GM12801 (cell line): ENCODE data around the gene ZMPSTE24.

Source experiments
- CTCF ChIP-seq: IDR thresholded peaks from one replicate; pipeline ENCODE4 v1.5.1; 2011; ENCODE audit warnings: control low read depth; ENCODE audit not compliant: insufficient read length; ENCODE audit errors: extremely low read depth

The ZMPSTE24 gene

GRCh38 chr1:40332695-40333094, 74.7 kb downstream of the ZMPSTE24 start:
- TF ChIP-seq CTCF: no peak

GRCh38 chr1:40337443-40337842, 79.4 kb downstream of the ZMPSTE24 start:
- TF ChIP-seq CTCF: no peak

DNA sequence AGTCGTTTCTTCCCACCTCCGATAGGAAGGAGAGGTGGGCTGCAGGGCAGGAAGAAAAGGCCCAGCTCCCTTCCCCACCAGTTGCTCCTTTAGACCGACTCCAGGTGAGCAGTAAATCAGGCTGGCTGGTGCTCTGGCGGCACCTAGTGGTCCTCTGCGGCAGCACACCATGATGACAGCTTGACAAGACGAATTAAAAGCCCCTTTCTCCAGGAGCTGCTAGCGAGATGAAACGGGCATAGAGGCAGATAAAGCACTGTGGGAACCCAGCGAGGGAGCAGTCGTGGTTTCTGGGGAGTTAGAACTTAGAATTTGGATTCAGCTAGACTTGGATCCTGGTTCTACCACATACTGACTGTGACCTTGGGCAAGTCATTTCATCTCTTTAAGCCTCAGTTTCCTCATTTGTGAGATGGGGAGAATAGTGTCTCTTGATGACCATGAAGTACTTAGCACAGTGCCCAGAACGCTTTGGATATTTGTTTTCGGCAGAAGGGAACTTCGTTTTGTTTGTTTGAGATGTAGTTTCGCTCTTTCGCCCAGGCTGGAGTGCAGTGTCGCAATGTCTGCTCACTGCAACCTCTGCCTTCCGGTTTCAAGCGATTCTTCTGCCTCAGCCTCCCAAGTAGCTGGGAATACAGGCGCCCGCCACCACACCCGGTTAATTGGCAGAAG, 80.8 kb downstream of the ZMPSTE24 start:
- peak; percentile 95 for TF ChIP-seq CTCF

- no peak for TF ChIP-seq CTCF
Observed at GRCh38 chr1:40339420-40340323, 81.6 kb downstream of the ZMPSTE24 start.

DNA sequence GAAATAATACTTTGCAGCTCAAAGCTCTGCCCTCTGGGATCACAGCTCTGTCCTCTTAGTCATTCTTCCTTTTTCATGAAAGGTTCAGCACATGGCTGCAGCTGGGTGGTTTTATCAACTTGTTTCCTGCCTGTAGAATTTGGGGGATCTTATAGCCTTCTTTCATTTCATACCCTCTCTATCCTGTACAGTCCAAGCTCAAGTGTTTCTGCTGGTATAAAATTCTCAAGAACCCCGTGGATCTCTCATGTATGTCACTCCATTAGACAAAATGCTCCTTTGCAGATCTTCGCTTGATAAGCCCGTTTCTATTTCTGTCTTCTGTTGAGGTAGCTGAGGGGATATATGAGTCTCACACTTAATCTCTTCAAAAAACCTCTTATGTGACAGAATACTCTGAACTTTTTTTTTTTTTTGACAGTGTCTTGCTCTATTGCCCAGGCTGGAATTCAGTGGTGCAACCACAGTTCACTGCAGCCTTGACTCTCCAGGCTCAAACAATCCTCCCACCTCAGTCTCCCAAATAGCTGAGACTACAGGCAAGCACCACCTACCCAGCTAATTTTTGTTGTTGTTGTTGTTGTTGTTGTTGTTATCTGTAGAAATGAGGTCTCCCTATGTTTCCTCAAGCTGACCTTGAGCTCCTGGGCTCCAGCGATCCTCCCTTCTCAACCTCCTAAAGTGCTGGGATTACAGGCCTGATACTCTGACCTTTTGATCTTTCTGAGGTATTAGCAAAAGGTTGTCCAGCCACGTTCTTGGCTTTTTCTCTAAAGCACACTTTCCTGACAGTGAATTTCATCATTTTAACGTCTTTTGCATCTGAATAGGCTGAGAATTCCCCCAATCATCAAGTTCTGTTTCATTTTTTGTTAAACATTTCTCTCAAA, 83.7 kb downstream of the ZMPSTE24 start:
- TF ChIP-seq CTCF: no peak
